K562 (cell line): Measurements from ENCODE around the gene CAMK2G. TPM values are rescaled to one million over a fixed set of nuclear protein-coding genes. Genes with fewer than 3 reads are reported as not detected.
A peak's percentile ranks its signal among the peaks of the same experiment; 100 is the strongest.

ENCODE experiments used
- CHCHD3 ChIP-seq: fragments of 250-450 bp; sonication (Bioruptor Pico); IDR thresholded peaks from 2 replicates; pipeline ENCODE4 v2.1.2; 2022; ENCODE audit warnings: mild to moderate bottlenecking
- CHD7 ChIP-seq: fragments of 200-600 bp; sonication (generic); IDR thresholded peaks from one replicate; pipeline ENCODE4 v1.6.1; 2012; ENCODE audit warnings: mild to moderate bottlenecking, low read depth, low read length, inconsistent platforms
- HNRNPLL ChIP-seq: fragments of 200-400 bp; formaldehyde crosslinking; IDR thresholded peaks from 2 replicates; pipeline ENCODE4 v1.6.1; 2017; ENCODE audit warnings: low read length, low read depth, mild to moderate bottlenecking; ENCODE audit not compliant: poor library complexity, severe bottlenecking
- SAP30 ChIP-seq: fragments of 200-600 bp; sonication (generic); IDR thresholded peaks from 2 replicates; pipeline ENCODE4 v1.6.1; 2012; ENCODE audit warnings: borderline replicate concordance, low read depth, mild to moderate bottlenecking, moderate library complexity, low read length, control low read depth, inconsistent platforms; ENCODE audit not compliant: insufficient read depth, poor library complexity, severe bottlenecking
- TAF1 ChIP-seq: IDR thresholded peaks from 2 replicates; pipeline ENCODE4 v1.6.1; 2011; ENCODE audit warnings: mild to moderate bottlenecking, low read length, moderate library complexity; ENCODE audit not compliant: insufficient read depth, control insufficient read depth, severe bottlenecking; ENCODE audit errors: extremely low read depth
- TEAD4 ChIP-seq, 2 experiments: sonication (generic) in 1 of 2; formaldehyde crosslinking in 1 of 2; IDR thresholded peaks; 2 replicates each; pipeline versions ENCODE4 v1.6.1 to v1.8.0; 2012 to 2022; ENCODE audit warnings: borderline replicate concordance in 1 of 2, inconsistent platforms in 1 of 2, low read length in 1 of 2, mild to moderate bottlenecking in 1 of 2, missing genetic modification reagents in 1 of 2
- ZKSCAN8 ChIP-seq: fragments of 200-800 bp; sonication (Bioruptor generic); IDR thresholded peaks from 2 replicates; pipeline ENCODE4 v1.6.1; 2016; ENCODE audit warnings: missing genetic modification characterization, missing compliant biosample characterization
- ZNF41 ChIP-seq: fragments of 250-450 bp; sonication (Bioruptor Pico); conservative IDR thresholded peaks from 2 replicates; pipeline ENCODE4 v1.4.0; 2020; ENCODE audit warnings: mild to moderate bottlenecking
- ZNF695 ChIP-seq: fragments of 450-650 bp; formaldehyde crosslinking; IDR thresholded peaks from 2 replicates; pipeline ENCODE4 v1.4.0; 2020; ENCODE audit warnings: mild to moderate bottlenecking, moderate library complexity
- polyA plus RNA-seq, 8 experiments: library from polyadenylated mRNA; depleted of rRNA in 4 of 8; stranded (reverse) in 5 of 8; unstranded in 3 of 8; fragments of >200 nt; fragmentation: Nextera tagmentation in 2 of 8; fragmentation: Illumina TruSeq in 1 of 8; extraction: Ambion mirVana in 2 of 8; extraction: Trizol in 1 of 8; gene quantifications; 2 replicates each; pipeline versions ENCODE4 v1.2.1 to v1.2.3, GENCODE V29; 2011 to 2014; ENCODE audit warnings: inconsistent platforms in 1 of 8, missing spikeins in 1 of 8
- total RNA-seq, 7 experiments: library from RNA; depleted of rRNA in 6 of 7; stranded (reverse); fragments of >200 nt in 6 of 7; fragmentation: Illumina TruSeq in 2 of 7; extraction: Trizol in 2 of 7; gene quantifications; 2 replicates each; pipeline versions ENCODE4 v1.2.1 to v1.2.3, GENCODE V29; 2011 to 2021; ENCODE audit warnings: low replicate concordance in 1 of 7
- TF ChIP-seq, protein P1 (sequence below): sonication (generic); formaldehyde crosslinking; IDR thresholded peaks from 2 replicates; pipeline ENCODE4 v1.9.0; 2022; ENCODE audit warnings: mild to moderate bottlenecking, missing genetic modification reagents
- TF ChIP-seq, protein P2 (sequence below), 2 experiments: fragments of 200-800 bp in 1 of 2; sonication (Bioruptor generic) in 1 of 2; sonication (generic) in 1 of 2; formaldehyde crosslinking in 1 of 2; IDR thresholded peaks in 1 of 2; conservative IDR thresholded peaks in 1 of 2; 2 replicates each; pipeline versions ENCODE4 v1.5.0 to v1.6.1; 2016 to 2020; ENCODE audit warnings: missing compliant biosample characterization in 1 of 2, missing genetic modification characterization in 1 of 2, missing genetic modification reagents in 1 of 2

The CAMK2G gene
- total and polyA plus RNA-seq, 9 of the 15 experiments (the other 6 are each of a cell fraction or from before 2014, with no cell fraction given): 9.0 to 37.9 (median 32.6) TPM

DNA sequence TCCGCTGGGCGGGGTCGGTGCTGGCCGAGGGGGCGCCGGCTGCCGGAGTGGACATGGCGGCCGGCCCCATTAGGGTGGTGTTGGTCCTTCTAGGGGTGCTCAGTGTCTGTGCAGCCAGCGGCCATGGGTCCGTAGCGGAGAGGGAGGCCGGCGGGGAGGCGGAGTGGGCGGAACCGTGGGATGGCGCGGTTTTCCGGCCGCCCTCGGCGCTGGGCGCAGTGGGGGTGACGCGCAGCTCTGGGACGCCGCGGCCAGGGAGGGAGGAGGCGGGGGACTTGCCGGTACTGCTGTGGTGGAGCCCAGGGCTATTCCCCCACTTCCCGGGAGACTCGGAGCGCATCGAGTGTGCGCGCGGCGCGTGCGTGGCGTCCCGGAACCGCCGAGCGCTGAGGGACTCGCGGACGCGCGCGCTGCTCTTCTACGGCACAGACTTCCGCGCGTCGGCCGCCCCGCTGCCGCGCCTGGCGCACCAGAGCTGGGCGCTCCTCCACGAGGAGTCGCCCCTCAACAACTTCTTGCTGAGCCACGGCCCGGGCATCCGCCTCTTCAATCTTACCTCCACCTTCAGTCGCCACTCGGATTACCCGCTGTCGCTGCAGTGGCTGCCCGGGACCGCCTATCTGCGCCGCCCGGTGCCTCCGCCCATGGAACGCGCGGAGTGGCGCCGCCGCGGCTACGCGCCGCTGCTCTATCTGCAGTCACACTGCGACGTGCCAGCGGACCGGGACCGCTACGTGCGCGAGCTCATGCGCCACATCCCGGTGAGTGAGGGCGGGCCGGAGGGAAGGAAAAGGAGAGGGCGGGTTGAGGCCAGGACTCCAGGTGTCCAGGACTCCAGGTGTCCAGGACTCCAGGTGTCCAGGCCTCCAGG, 101.8 kb downstream of the CAMK2G start (continued):
- TF ChIP-seq ZNF695 (CRISPR knock-in tag) (peak; percentile 33; the same call in 1 of the 2 replicates), ZKSCAN8 (CRISPR knock-in tag) (no peak), CHCHD3 (CRISPR knock-in tag) (peak; percentile 85), CHD7 (no peak), TAF1 (peak; percentile 68), SAP30 (peak; percentile 46), ZNF41 (CRISPR knock-in tag) (no peak), TEAD4 (IDR thresholded peaks at IDR 0.05; ENCODE audit: low read length) (peak; percentile 5), TEAD4 (CRISPR knock-in tag; IDR thresholded peaks at IDR 0.05; ENCODE audit: borderline replicate concordance) (peak; percentile 62; the same call in 1 of the 2 replicates), HNRNPLL (peak; percentile 89)
- TF ChIP-seq, protein P1, sequence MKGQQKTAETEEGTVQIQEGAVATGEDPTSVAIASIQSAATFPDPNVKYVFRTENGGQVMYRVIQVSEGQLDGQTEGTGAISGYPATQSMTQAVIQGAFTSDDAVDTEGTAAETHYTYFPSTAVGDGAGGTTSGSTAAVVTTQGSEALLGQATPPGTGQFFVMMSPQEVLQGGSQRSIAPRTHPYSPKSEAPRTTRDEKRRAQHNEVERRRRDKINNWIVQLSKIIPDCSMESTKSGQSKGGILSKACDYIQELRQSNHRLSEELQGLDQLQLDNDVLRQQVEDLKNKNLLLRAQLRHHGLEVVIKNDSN (CRISPR knock-in tag): peak; percentile 47
- TF ChIP-seq, protein P2, sequence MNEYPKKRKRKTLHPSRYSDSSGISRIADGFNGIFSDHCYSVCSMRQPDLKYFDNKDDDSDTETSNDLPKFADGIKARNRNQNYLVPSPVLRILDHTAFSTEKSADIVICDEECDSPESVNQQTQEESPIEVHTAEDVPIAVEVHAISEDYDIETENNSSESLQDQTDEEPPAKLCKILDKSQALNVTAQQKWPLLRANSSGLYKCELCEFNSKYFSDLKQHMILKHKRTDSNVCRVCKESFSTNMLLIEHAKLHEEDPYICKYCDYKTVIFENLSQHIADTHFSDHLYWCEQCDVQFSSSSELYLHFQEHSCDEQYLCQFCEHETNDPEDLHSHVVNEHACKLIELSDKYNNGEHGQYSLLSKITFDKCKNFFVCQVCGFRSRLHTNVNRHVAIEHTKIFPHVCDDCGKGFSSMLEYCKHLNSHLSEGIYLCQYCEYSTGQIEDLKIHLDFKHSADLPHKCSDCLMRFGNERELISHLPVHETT (CRISPR knock-in tag; conservative IDR thresholded peaks at IDR 0.05 in 1 of 2, IDR thresholded peaks at IDR 0.05 in 1 of 2): peak in 1 of 2 experiments; percentile 98; a peak in 2 of 4 replicates
